KBM-7 (cell line): ENCODE results near the gene DDX19B.
"Not testable (repeated sequence)": the region's sequence is repeated elsewhere in the genome, so short reads cannot be mapped to it uniquely, and the experiment has no call there.

Source experiments
- DNase-seq: peaks from one replicate; pipeline ENCODE4 v3.0.0-alpha.2; 2015
- in situ Hi-C: fragments of 300-500 bp; cut with MboI; formaldehyde crosslinking; loops from 2 replicates; pipeline ENCODE4 v1.14.3; 2020; ENCODE audit warnings: low sequenced_read_pairs, low pct_unique_long_range_greater_than_20kb, mixed read lengths

Gene DDX19B

DNA sequence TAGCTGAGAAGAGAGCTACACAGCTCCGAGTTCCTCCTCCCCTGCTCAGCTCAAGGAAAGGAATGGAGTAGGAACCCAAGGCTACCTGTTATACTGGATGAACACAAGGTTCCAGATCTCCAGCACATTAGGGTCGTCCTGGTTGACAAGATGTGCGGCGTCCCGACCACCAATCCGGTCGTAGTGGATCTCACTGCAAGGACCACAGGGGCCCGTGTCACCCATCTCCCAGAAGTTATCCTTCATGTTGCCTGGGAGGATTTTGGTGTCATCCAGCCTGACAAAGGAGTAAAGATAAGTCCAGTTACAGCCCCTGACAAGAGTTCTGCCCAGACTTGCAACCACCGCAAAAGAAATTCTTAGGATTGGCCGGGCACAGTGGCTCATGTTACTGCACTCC lies 27.3 kb upstream of the DDX19B start:
- DNase-seq = no peak
- in situ Hi-C loops = no loop called here

GRCh38 chr16:70276392-70276791 lies 22.6 kb upstream of the DDX19B start:
- no peak for DNase-seq
- in situ Hi-C loops = no loop called here

GRCh38 chr16:70287304-70287971 lies 11.5 kb upstream of the DDX19B start:
- in situ Hi-C loops = not testable (repeated sequence)
- DNase-seq = peak; percentile 58

DNA sequence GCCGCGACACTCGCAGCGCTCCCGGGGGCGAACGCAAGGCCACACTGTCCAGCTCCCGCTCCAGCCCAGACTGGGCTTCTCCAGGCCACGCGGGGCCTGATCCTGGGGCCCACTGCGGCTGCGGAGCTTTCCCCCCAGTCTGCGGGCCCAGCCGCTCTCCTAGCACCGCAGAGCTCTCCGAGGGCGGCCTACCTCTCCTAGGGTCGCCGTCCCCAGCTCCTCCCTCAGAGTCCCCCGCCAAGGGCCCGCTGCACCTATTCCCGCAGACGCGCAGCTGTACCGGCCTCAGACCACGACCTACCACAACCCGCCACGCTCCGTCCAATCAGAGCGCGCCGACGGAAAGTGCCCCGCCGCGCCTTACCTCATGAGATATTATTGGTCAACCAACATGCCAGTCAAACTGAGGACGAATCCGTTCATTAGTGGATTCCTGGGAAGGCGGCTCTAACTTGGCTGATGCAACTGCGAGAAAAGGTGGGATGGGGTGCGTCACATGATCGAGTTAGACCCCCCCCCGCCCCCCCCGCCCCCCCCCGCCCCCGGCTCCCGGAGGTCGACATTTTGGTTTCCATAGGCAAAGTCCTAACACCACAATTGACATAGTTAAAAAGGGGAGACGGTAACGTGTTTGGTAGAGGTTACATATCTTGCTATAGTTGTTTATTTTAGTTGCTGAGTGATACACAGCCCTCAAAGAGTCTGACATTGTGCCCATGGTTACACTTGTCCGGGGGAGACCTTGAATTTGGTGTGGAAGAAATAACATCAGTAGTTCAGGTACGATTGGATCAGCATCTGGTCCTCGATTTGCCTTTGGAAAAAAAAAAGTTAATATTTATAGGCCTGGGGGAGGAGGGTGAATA lies 9.5 kb upstream of the DDX19B start, which contains the start of gene AARS1:
AARS1 (minus strand) TSS at position 278 of the 866 bp plus-strand sequence. CDS start 6,743 bp downstream, outside the sequence.
- in situ Hi-C loops = no loop called here
- peak; percentile 99 for DNase-seq

DNA sequence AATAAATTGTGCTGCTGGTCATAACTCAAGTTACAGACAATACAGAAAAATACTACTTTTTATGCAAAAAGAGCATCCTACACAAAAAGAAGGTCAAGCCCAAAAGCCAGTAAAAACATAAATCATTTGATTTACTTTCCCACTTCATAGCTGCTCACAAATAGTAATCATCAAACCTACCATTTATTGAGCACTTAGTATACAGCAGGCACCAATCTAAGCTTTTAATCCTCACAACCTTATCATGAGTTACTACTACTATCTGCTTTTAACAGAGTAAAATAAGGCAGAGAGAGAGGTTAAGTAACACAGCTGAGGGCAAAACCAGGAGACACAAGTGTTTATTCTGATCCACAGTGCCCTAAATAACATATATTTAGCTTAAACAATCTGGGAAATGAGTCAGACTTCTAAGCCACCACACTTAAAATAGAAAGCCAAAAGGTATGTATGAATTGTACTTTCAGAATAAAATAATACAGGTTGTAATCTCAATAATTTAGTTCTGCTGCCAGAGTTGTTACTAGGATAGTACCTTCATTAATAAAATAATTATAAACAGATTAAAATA lies 8.0 kb upstream of the DDX19B start:
- DNase-seq = no peak
- in situ Hi-C loops = no loop called here

DNA sequence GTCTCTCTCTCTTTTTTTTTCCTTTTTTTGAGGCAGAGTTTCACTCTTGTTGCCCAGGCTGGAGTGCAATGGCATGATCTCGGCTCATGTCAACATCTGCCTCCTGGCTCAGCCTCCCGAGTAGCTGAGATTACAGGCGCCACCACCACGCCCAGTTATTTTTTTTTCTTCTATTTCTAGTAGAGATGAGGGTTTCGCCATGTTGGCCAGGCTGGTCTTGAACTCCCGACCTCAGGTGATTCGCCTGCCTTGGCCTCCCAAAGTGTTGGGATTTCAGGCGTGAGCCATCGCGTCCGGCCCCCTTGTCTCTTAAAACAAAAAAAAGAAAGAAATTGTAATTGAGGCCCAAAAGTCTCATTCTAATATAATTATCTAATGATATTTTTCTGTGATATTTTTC lies 6.8 kb upstream of the DDX19B start:
- not testable (repeated sequence) for DNase-seq

GRCh38 chr16:70294385-70295025 lies 4.5 kb upstream of the DDX19B start:
- in situ Hi-C loops = no loop called here
- DNase-seq = no peak

More for the DNA sequence above, 6.8 kb upstream of the DDX19B start:
- in situ Hi-C loops = not testable (repeated sequence)

DNA sequence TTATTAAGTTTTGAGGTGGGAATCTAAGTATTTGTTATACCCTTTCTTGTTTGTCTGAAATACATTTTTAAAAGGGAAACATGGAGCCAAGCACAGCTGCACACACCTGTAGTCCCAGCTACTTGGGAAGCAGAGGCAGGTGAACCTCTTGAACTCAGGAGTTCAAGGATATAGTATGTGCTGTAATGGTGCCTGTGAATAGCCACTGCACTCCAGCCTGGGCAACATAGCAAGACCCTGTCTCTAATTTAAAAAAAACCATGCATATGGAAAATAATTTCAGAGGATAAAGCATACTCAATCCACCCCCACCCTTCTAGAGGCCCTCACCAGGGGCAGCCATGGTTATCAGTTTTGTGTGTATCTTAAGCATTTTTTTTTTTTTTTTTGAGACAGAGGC lies 3.4 kb upstream of the DDX19B start:
- in situ Hi-C loops = no loop called here
- no peak for DNase-seq

- no peak for DNase-seq
- in situ Hi-C loops = no loop called here
These were observed 2.1 kb downstream of the DDX19B start for GRCh38 chr16:70301121-70301520.

DNA sequence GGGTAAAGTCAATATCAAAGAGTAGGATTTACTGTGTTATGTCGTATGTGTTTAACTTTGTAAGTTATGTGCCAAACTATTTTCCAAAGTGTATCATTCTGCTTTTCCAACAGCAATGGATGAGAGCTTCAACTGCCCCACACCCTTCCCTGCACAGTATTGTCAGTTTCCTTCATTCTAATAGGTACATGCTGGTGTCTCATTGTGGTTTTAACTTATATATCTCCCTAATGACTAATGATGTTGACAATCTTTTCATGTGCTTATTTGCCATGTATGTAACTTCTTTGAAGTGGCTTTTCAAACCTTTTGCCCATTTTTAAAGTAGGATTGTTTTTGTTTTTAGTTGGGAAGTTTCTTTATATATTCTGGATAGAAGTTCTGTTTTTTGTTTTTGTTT lies 3.8 kb downstream of the DDX19B start:
- DNase-seq = no peak
- in situ Hi-C loops = no loop called here

DNA sequence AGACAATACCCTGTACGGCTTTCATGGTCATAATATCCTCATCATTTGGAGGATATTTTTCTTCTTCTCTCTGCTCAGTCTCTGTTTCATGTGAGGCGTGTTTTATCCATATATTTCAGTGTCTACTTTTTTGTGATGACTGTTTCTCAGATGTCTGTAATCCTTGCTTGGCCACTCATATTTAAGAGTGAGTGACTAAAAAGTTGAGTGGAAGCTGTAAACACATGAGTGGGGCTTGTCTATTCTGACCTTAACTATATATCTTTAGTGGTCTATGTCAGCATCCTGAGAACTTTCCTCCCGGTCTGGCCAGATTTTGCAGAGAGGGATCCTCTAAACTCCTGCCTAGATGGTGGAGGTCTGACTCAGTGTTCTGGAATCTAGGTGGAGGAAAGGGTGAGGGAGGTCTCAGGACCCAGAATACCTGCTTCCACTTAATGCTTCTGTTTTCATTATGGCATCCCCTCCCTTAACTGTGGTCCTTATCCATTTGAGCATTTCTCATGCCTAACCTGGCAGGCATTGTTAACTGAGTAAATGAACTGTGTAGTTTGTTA lies 6.0 kb downstream of the DDX19B start:
- DNase-seq = no peak
- in situ Hi-C loops = no loop called here

DNA sequence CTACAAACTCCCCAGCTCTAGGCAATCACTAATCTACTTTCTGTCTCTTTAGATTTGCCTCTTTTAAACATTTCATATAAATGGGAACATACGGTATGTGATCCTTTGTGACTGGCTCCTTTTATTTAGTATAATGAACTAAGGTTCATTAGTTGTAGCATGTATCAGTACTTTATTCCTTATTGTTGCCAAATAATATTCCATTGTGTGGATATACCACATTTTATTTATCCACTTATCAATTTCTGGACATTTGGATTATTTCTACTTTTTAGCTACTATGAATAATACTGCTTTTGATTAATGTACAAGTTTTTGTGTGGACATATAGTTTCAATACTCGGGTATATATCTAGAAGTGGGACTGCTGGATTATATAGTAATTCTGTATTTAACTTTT lies 7.9 kb downstream of the DDX19B start:
- in situ Hi-C loops = no loop called here
- no peak for DNase-seq

GRCh38 chr16:70307726-70308125 lies 8.7 kb downstream of the DDX19B start:
- in situ Hi-C loops = not testable (repeated sequence)

GRCh38 chr16:70320121-70320520 lies 21.1 kb downstream of the DDX19B start:
- DNase-seq = no peak
- in situ Hi-C loops = no loop called here

More at GRCh38 chr16:70307726-70308125, 8.7 kb downstream of the DDX19B start:
- not testable (repeated sequence) for DNase-seq

GRCh38 chr16:70324998-70325747 lies 26.2 kb downstream of the DDX19B start:
- no peak for DNase-seq
- in situ Hi-C loops = no loop called here

DNA sequence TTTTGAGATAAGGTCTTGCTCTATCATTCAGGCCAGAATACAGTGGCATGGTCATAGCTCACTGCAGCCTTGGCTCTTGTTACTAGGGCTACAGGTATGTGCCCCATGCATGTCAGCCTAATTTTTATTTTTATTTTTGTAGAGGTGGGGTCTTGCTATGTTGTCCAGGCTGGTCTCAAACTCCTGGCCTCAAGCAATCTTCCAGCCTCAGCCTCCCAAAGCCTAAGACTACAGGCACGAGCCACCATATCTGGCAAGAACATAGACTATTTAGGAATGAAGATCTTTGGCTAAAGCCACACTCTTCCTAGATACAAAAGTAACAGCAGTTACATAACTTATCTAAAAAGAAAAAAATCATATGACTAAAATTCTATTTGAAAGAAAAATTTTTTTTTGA lies 32.1 kb downstream of the DDX19B start:
- no peak for DNase-seq
- in situ Hi-C loops = no loop called here

GRCh38 chr16:70331588-70332358 lies 32.8 kb downstream of the DDX19B start:
- in situ Hi-C loops = no loop called here
- DNase-seq = peak; percentile 37

- DNase-seq, in situ Hi-C loops: not testable (repeated sequence)
These were observed 33.7 kb downstream of the DDX19B start for GRCh38 chr16:70332728-70333127.
